Hematopoietic multipotent progenitor cell treated with erythropoietin and hydrocortisone succinate and interleukin-3 and kit ligand, for 6 days (in vitro differentiated cells): Measurements from ENCODE around the gene IRAK4.
"Not testable (repeated sequence)": the region's sequence is repeated elsewhere in the genome, so short reads cannot be mapped to it uniquely, and the experiment has no call there.

ENCODE experiments used
- DNase-seq: peaks from one replicate; pipeline ENCODE4 v3.0.0-alpha.2; 2015

The IRAK4 gene

DNA sequence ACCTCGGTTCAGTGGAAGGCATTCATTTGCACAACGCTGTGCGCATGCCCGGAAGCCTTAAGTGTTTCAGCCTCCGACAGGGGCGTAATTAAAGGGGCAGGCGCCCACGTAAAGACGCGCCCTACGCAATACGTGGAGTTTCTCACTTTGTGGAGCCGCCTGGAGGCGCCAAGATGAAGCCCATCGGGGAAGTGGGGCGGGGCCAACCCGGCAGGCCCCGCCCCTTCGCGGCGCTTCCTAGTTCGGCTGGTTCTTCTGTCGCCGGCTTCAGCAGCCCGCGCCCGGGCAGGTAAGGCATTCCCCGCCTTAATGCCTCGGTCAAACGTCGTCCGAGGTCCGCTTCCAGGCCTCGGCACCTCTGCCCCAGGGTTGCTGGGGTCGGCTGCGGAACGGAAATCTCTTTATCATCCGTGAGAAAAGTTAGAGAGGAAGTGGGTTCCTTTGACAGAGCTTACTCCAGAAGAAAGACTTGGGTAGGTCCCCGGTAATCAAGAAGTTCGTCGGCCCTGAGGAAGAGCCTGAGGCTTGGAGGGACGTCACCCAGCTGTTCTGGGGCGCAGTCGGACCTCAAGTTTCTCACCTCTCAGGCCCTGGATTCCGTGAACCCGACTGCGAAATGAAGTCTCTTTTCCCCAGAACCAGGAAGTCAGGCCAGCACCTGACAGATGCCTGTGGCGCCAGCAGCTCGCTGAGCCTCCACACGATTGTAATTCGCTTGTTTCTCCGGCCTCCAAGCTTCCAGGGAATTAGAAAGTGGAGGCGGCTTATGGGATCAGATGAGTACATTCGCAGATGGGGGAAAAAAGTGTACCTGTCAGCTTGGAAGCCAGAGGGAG is at the start of gene IRAK4, which contains the start of gene PUS7L:
IRAK4 (plus strand) TSS at position 224 of the 836 bp plus-strand sequence. CDS start 9,161 bp downstream, outside the sequence.
PUS7L (minus strand) TSS at position 63 of the 836 bp plus-strand sequence. CDS start 3,545 bp downstream, outside the sequence.
- peak; percentile 99 for DNase-seq

DNA sequence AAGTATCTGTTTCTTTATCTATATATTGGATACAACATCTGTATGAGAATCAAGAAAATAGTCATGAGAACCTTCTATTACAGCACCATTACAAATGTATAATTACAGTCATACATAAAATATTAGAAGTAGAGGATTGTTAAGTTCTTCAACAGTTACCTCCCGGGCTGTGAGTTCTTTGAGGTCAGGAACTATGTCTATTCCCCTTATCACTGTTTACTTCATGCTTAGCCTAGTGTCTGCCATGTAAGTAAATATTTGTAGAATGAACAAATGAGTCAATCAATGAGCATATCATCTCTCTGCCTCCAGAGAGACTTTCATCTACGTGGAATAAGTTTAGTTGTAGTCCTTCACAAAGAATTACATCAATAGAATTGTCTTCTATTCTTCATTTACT is 47.4 kb upstream of the IRAK4 start:
- no peak for DNase-seq

DNA sequence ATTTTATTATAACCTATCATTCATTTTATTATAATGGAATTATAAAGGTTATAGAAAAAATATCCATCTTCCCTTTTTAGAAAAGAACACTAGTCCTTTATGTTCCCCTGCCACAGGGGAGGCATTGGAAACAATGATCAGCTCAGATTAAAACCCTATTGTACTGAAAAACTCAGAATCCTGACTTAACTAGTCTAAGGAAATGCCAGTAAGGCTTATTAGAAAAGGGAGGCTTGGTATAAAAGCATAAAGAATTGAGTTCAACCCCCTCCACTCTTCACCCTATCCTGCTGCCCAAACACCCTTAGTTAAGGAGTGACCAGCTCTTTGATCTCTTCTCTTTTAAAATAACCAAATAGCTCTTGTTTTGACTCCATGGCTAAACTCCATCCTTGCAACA is 36.1 kb upstream of the IRAK4 start:
- no peak for DNase-seq

DNA sequence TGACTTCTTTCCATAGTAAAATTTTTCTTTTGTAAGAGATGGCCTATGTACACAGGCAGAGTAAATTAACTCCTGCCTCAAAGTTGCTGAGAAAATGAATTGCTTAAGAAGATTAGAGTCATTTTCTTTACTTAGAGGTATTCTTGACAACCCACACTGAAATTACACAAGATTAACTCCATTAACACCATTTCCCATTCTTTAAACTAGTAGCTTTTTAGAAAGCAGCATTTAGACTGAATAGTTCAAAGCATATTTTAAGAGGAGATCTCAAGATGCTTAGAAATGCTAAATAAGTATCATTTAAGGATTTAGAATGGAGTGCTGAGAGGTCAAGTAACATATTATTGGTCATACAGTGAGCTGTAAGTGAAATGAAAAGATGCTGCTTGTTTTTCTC is 35.6 kb upstream of the IRAK4 start:
- DNase-seq, result no peak

- DNase-seq, result peak; percentile 9
These were observed 30.6 kb upstream of the IRAK4 start for GRCh38 chr12:43728117-43728516.

DNA sequence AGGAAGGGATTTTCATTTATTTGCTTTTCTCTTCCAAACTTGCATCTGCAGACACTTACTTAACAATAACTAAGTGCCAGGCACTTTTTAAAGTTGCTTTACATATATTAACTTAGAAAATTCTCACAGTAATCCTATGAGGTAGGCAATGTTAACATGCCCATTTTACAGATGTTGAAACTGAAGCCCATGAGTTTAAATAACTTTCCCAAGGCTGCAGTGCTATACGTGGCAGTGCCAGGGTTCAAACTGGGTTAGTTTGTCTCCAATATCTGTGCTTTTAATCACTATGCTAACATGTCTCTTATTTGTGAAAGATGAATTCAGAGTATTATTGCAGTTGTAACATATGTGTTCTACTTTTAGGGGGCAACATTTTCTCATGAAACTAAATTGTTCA is 30.1 kb upstream of the IRAK4 start:
- DNase-seq, result no peak

GRCh38 chr12:43730283-43730682 is 28.5 kb upstream of the IRAK4 start:
- DNase-seq, result no peak

- peak; percentile 10 for DNase-seq
These were observed 25.1 kb upstream of the IRAK4 start for GRCh38 chr12:43733687-43734086.

- DNase-seq, result no peak
These were observed 21.8 kb upstream of the IRAK4 start for GRCh38 chr12:43736927-43737440.

- DNase-seq, result no peak
These were observed 21.1 kb upstream of the IRAK4 start for GRCh38 chr12:43737646-43738045.

DNA sequence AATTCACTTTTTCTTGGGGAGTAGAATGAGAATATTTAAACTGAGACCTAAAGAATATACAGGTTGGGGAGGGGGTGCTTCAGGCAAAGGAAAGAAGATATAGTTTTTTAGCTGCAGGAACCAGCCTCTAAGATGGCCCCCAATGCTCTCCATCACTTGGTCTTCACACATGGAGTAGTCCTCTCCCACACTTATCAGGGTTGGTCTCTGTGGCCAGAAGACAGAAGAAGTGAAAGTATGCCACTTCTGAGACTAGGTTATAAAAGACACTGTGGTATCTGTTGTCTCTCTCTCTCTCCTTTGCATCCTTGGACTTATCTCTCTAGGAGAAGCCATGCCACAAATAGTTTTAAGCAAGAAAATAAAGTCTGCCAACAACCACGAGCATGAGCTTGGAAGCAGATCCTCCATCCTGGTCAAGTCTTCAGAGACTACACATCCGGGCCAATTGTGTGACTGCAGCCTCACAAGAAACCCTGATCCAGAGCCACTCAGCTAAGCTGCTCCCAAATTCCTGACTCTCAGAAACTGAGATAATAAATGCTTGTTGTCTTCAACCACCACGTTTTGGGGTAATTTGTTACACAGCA is 18.1 kb upstream of the IRAK4 start:
- DNase-seq, result no peak

GRCh38 chr12:43742106-43742505 is 16.6 kb upstream of the IRAK4 start:
- no peak for DNase-seq

DNA sequence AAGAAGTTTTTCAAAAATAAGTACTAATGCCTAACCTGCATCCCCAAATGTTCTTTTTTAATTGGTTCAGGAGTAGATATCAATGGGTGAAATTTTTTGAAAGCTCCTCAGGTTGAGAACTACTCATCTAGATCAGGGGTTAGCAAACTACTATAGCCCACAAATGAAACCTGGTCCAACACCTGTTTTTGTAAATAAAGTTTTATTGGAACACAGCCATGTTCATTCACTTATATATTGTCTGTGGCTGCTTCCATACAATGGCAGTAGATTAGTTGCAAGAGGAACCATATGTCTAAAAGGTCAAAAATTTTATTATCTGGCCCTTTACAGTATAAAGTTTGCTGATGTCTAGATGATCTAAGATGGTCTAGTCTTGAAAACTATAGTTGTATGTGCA is 13.9 kb upstream of the IRAK4 start:
- no peak for DNase-seq

GRCh38 chr12:43749016-43749415 is 9.7 kb upstream of the IRAK4 start:
- no peak for DNase-seq

DNA sequence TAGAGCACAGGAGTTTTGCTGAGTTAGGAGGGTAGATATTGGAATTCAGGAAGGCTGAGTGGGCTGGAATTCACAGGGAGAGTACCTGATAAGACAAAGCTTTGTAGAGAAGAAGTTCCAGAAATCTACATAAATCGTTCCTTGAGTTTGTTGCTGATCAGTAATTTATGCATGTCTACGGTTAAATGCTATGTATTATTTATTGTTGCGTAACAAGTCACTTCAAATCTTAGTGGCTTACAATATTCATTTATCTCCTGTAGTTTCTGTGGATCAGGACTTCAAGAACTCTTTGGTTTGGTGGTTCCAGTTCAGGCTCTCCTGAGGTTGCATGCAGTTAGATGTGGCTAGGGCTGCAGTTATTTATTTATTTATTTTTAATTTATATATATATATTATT is 7.9 kb upstream of the IRAK4 start:
- DNase-seq, result no peak

- DNase-seq, result not testable (repeated sequence)
These were observed 7.4 kb upstream of the IRAK4 start for GRCh38 chr12:43751360-43751759.

DNA sequence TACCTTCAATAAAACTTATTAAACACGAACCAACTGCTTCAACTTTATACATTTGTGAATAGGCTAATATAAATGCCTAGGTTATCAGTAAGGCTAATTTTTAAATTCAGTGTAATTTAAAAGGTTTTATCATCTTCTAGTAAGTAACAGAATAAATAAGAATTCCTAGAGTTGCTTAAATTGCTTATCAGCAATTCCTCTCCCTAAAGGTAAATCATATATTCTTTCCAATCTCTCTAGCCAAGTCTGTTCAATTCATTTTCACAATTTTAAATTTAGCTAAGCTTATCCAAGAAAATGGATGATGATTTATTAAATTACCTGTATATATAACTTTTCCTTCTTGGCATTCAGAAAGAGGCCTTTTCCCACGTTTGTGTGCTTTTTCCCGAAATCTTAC is 4.7 kb upstream of the IRAK4 start:
- no peak for DNase-seq

- peak; percentile 52 for DNase-seq
These were observed 464 bp upstream of the IRAK4 start for GRCh38 chr12:43758247-43758727.

GRCh38 chr12:43760396-43760795 is 1.6 kb downstream of the IRAK4 start:
- no peak for DNase-seq

GRCh38 chr12:43761500-43761899 is 2.7 kb downstream of the IRAK4 start:
- peak; percentile 55 for DNase-seq

DNA sequence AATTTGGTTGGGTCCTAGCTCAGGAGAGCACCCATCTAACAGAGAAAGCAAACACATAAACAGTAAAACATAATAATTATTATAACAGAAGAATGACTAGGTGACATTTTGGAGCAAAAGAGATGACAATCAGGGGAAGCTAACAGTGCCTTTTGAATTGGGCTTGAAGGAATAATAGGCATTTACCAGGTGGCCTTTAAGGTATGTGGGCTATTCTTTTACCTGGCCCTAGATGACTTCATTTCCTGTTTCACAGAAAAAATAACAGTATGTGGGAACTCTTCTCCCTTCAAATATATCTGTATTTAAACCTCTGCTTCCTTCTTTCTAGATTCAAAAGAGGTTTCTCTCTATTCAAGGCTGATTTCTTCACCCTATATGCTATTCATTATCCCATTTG is 3.8 kb downstream of the IRAK4 start:
- no peak for DNase-seq

- no peak for DNase-seq
These were observed 5.0 kb downstream of the IRAK4 start for GRCh38 chr12:43763769-43764168.

DNA sequence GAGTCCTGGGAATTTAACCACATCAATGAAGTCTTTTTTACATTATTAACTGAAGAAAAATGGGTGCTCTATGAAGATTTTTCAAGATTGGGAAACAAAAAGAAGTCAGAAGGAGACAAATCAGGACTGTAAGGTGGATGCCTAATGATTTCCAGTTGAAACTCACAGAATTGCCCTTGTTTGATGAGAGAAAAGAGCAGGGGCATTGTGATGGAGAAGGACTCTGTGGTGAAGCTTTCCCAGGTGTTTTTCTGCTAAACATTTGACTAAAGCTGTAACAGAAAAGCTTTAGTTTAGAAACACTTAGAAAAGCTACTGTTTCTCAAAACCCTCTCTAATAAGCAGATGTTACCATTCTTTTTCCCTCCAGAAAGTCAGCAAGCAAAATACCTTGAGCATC is 5.8 kb downstream of the IRAK4 start:
- DNase-seq, result no peak

DNA sequence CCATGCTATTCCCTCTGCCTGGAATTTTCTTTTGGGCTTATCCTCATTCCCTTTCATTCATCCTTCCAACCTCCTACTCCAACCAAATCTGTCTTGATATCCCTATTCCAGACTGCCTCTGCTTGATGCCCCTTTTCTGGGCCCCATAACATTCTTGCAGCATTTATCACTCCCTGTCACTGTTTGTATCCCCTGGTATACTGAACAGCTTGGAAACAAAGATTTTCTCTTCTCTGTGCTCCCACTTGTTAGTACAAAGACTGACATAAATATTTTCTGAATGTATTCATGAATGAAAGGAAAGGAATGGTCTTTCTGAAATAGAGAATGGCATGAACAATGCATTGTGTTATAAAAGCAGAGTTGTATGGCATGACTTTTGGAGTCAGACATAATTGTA is 7.5 kb downstream of the IRAK4 start:
- no peak for DNase-seq
